ENCODE measurements around the gene ZNF479.
"Not testable (repeated sequence)": the region's sequence is repeated elsewhere in the genome, so short reads cannot be mapped to it uniquely, and the experiment has no call there.

ZNF479 gene

GRCh38 chr7:57132336-57132735, at the start of gene ZNF479:
Gene ZNF479 (minus strand): TSS chr7:57132436. CDS start chr7:57132324, 112 bp downstream.
- CTCF ChIA-PET = not testable (repeated sequence)

DNA sequence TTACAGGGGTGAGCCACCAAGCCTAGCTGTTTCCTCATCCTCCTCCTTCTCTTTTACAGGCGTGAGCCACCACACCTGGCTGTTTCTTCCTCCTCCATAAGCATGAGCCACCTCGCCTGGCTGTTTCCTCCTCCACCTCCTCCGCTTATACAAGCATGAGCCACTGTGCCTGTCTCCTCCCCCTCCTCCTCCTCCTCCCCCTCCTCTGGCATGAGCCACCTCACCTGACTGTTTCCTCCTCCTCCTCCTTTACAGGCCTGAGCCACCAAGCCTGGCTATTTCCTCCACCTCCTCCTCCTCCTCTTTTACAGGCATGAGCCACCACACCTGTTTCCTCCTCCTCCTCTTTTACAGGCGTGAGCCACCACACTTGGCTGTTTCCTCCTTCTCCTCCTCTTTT, 49.8 kb upstream of the ZNF479 start:
- no peak for DNase-seq (ENCODE audit: low spot score)
- TF ChIP-seq CTCF (conservative IDR thresholded peaks at IDR 0.05; ENCODE audit: low read depth) = no peak
- no peak overlapping the region for H3K27ac ChIP-seq
- ChIA-PET POLR2A (ENCODE audit: low non-redundant PET) (no interaction called here), CTCF (no interaction called here)

More at GRCh38 chr7:57132336-57132735, at the start of gene ZNF479:
- DNase-seq (ENCODE audit: low spot score); H3K27ac ChIP-seq; POLR2A ChIA-PET (ENCODE audit: low non-redundant PET): not testable (repeated sequence)

- ChIA-PET POLR2A (ENCODE audit: low non-redundant PET) (no interaction called here), CTCF (no interaction called here)
- H3K27ac ChIP-seq = no peak overlapping the region
- DNase-seq (ENCODE audit: low spot score) = no peak
- no peak for TF ChIP-seq CTCF (conservative IDR thresholded peaks at IDR 0.05; ENCODE audit: low read depth)
Observed at GRCh38 chr7:57181281-57181680, 49.0 kb upstream of the ZNF479 start.

GRCh38 chr7:57179776-57180415, 47.7 kb upstream of the ZNF479 start:
- H3K27ac ChIP-seq = no peak overlapping the region
- no peak for DNase-seq (ENCODE audit: low spot score)
- POLR2A ChIA-PET (ENCODE audit: low non-redundant PET) = no interaction called here
- no peak for TF ChIP-seq CTCF (conservative IDR thresholded peaks at IDR 0.05; ENCODE audit: low read depth)
- CTCF ChIA-PET = no interaction called here

GRCh38 chr7:57178768-57179139, 46.5 kb upstream of the ZNF479 start:
- no peak overlapping the region for H3K27ac ChIP-seq
- no peak for DNase-seq (ENCODE audit: low spot score)
- ChIA-PET CTCF (no interaction called here), POLR2A (ENCODE audit: low non-redundant PET) (no interaction called here)
- TF ChIP-seq CTCF (conservative IDR thresholded peaks at IDR 0.05; ENCODE audit: low read depth) = no peak

GRCh38 chr7:57177856-57178767, 45.9 kb upstream of the ZNF479 start:
- POLR2A ChIA-PET (ENCODE audit: low non-redundant PET) = no interaction called here
- CTCF ChIA-PET = no interaction called here
- DNase-seq (ENCODE audit: low spot score) = no peak
- H3K27ac ChIP-seq = no peak overlapping the region
- TF ChIP-seq CTCF (conservative IDR thresholded peaks at IDR 0.05; ENCODE audit: low read depth) = no peak
